Right cardiac atrium (tissue), 5 donors: ENCODE data around the gene ULK2. TPM values are rescaled to one million over a fixed set of nuclear protein-coding genes. Genes with fewer than 3 reads are reported as not detected.
"Not testable (repeated sequence)": the region's sequence is repeated elsewhere in the genome, so short reads cannot be mapped to it uniquely, and the experiment has no call there.

Source experiments
- ATAC-seq, 2 donors: fragments of 200-7000 bp; cut with Tn5 transposase; one replicate each; pipeline versions ENCODE4 v1.8.0 to v1.9.1; 2020; ENCODE audit warnings: moderate library complexity in 2 of 2, mild to moderate bottlenecking in 1 of 2
- DNase-seq, 3 donors: peaks; one replicate each; pipeline ENCODE4 v3.0.0-alpha.2; 2020
- H3K27ac ChIP-seq: one replicate; pipeline ENCODE4 v1.5.1; 2013; ENCODE audit warnings: mild to moderate bottlenecking, low read length, control low read depth, moderate library complexity
- H3K27me3 ChIP-seq: one replicate; pipeline ENCODE4 v1.6.1; 2013; ENCODE audit not compliant: control insufficient read depth, insufficient read depth
- H3K4me1 ChIP-seq: one replicate; pipeline ENCODE4 v1.6.1; 2013; ENCODE audit warnings: low read length; ENCODE audit not compliant: control insufficient read depth, insufficient read depth
- H3K4me3 ChIP-seq: one replicate; pipeline ENCODE4 v1.5.1; 2013; ENCODE audit warnings: low read length, control low read depth
- H3K9me3 ChIP-seq: one replicate; pipeline ENCODE4 v1.6.1; 2013; ENCODE audit warnings: low read length; ENCODE audit not compliant: control insufficient read depth
- WGBS: extraction: QIAGEN DNeasy Blood & Tissue Kit; methylation state at CpG from one replicate; pipeline ENCODE4 v1.1.7; 2013; 5-methylcytosine and 5-hydroxymethylcytosine counted together
- intact Hi-C, 4 donors: fragments of 100-400 bp; cut with DNase I; formaldehyde crosslinking; loops; one replicate each; pipeline versions ENCODE4 v1.11.0 to v1.14.0; 2022 to 2023
- polyA plus RNA-seq: library from polyadenylated mRNA; stranded (reverse); fragments of 200-250 nt; gene quantifications from one replicate; pipeline ENCODE4 v1.2.3, GENCODE V29; 2013
- total RNA-seq, 4 donors: library from RNA; stranded (reverse); fragmentation: NEBNext Ultra II Directional; extraction: Animal tissue kit (Norgen Biotek cat#: 25700); gene quantifications; one replicate each; pipeline ENCODE4 v1.2.1, GENCODE V29; 2021
- donor health status: healthy with polysubstance abuse.
- donor health status: DM: no; HTN: yes; CAD: no.
- donor health status: DM: no; HTN: no; CAD: no.
- donor health status: DM: no; HTN: yes; CAD: no; lungs with severe emphysema.
- donor health status: DM: yes; HTN: yes; CAD: no.

The ULK2 gene
- total and polyA plus RNA-seq, 5 donors, result 5.8 to 16.9 (median 15.1) TPM

GRCh38 chr17:19896679-19897078 is 28.9 kb upstream of the ULK2 start:
- WGBS, result 77% methylated on average over 2 of the region's 2 CpGs
- H3K27ac ChIP-seq, result no peak overlapping the region

GRCh38 chr17:19890554-19890953 is 22.8 kb upstream of the ULK2 start:
- H3K9me3 ChIP-seq, H3K27ac ChIP-seq, H3K4me1 ChIP-seq, intact Hi-C loops, H3K4me3 ChIP-seq, H3K27me3 ChIP-seq, ATAC-seq, DNase-seq: not testable (repeated sequence)
- 92% methylated on average over 5 of the region's 5 CpGs for WGBS

More at GRCh38 chr17:19896679-19897078, 28.9 kb upstream of the ULK2 start:
- no peaks in the 10 kb centered on the region for H3K9me3 ChIP-seq
- DNase-seq (no peak), ATAC-seq (no peak)
- no peaks in the 10 kb centered on the region for H3K27me3 ChIP-seq
- intact Hi-C loops, result no loop called here
- peaks cover 6% of the 10 kb centered on the region for H3K4me1 ChIP-seq
- H3K4me3 ChIP-seq, result no peak overlapping the region

GRCh38 chr17:19890001-19890400 is 22.3 kb upstream of the ULK2 start:
- DNase-seq, H3K27ac ChIP-seq, H3K4me3 ChIP-seq, H3K4me1 ChIP-seq, H3K27me3 ChIP-seq, ATAC-seq, H3K9me3 ChIP-seq, intact Hi-C loops: not testable (repeated sequence)
- 87% methylated on average over 5 of the region's 5 CpGs for WGBS

GRCh38 chr17:19886116-19886515 is 18.4 kb upstream of the ULK2 start:
- no peak overlapping the region for H3K27ac ChIP-seq
- DNase-seq (no peak), ATAC-seq (no peak)
- H3K9me3 ChIP-seq, result no peaks in the 10 kb centered on the region
- intact Hi-C loops, result no loop called here
- no peak overlapping the region for H3K4me3 ChIP-seq
- no peaks in the 10 kb centered on the region for H3K4me1 ChIP-seq
- H3K27me3 ChIP-seq, result no peaks in the 10 kb centered on the region

- no peaks in the 10 kb centered on the region for H3K4me1 ChIP-seq
- H3K4me3 ChIP-seq, result no peak overlapping the region
- no peak overlapping the region for H3K27ac ChIP-seq
- WGBS, result 72% methylated on average over 8 of the region's 8 CpGs
- ATAC-seq (no peak), DNase-seq (no peak)
- intact Hi-C loops, result no loop called here
- H3K27me3 ChIP-seq, result no peaks in the 10 kb centered on the region
- H3K9me3 ChIP-seq, result no peaks in the 10 kb centered on the region
Observed at GRCh38 chr17:19883537-19884215, 15.9 kb upstream of the ULK2 start.

GRCh38 chr17:19880393-19880792 is 12.7 kb upstream of the ULK2 start:
- DNase-seq (no peak), ATAC-seq (no peak)
- Histone ChIP-seq H3K4me3 (no peak overlapping the region), H3K9me3 (no peaks in the 10 kb centered on the region), H3K4me1 (no peaks in the 10 kb centered on the region), H3K27ac (no peak overlapping the region), H3K27me3 (no peaks in the 10 kb centered on the region)
- WGBS, result 80% methylated on average over 4 of the region's 4 CpGs
- intact Hi-C loops, result no loop called here

- no peak for DNase-seq
Observed at GRCh38 chr17:19877364-19877945, 9.7 kb upstream of the ULK2 start.

GRCh38 chr17:19876529-19877161 is 8.9 kb upstream of the ULK2 start:
- peak; percentile 63 to 86 (median 85) for DNase-seq
- Histone ChIP-seq H3K4me1 (no peaks in the 10 kb centered on the region), H3K4me3 (no peak overlapping the region), H3K9me3 (no peaks in the 10 kb centered on the region), H3K27me3 (no peaks in the 10 kb centered on the region), H3K27ac (no peak overlapping the region)
- intact Hi-C loops, result no loop called here
- 57% methylated on average over 13 of the region's 13 CpGs for WGBS
- ATAC-seq, result peak; percentile 78 to 88

More at GRCh38 chr17:19877364-19877945, 9.7 kb upstream of the ULK2 start:
- 45% methylated on average over 6 of the region's 6 CpGs for WGBS
- H3K27ac ChIP-seq, result no peak overlapping the region
- intact Hi-C loops, result no loop called here
- no peaks in the 10 kb centered on the region for H3K4me1 ChIP-seq
- no peaks in the 10 kb centered on the region for H3K27me3 ChIP-seq
- no peaks in the 10 kb centered on the region for H3K9me3 ChIP-seq
- no peak overlapping the region for H3K4me3 ChIP-seq
- ATAC-seq, result no peak

- Histone ChIP-seq H3K4me1 (no peaks in the 10 kb centered on the region), H3K27ac (no peak overlapping the region), H3K4me3 (no peak overlapping the region), H3K9me3 (no peaks in the 10 kb centered on the region), H3K27me3 (no peaks in the 10 kb centered on the region)
- intact Hi-C loops, result no loop called here
- DNase-seq (no peak), ATAC-seq (no peak)
- 78% methylated on average over 10 of the region's 10 CpGs for WGBS
Observed at GRCh38 chr17:19874256-19874655, 6.5 kb upstream of the ULK2 start.

GRCh38 chr17:19873346-19873745 is 5.6 kb upstream of the ULK2 start:
- Histone ChIP-seq H3K27me3 (no peaks in the 10 kb centered on the region), H3K27ac (no peak overlapping the region), H3K4me3 (no peak overlapping the region), H3K9me3 (no peaks in the 10 kb centered on the region), H3K4me1 (no peaks in the 10 kb centered on the region)
- DNase-seq (no peak), ATAC-seq (no peak)
- intact Hi-C loops, result no loop called here
- WGBS, result 85% methylated on average over 3 of the region's 3 CpGs

- Histone ChIP-seq H3K4me3 (peak overlapping the region; percentile 65), H3K27ac (no peak overlapping the region), H3K27me3 (no peaks in the 10 kb centered on the region), H3K9me3 (no peaks in the 10 kb centered on the region), H3K4me1 (no peaks in the 10 kb centered on the region)
- 34% methylated on average over 23 of the region's 23 CpGs for WGBS
- no peak for DNase-seq
- no peak for ATAC-seq
- intact Hi-C loops, result no loop called here
Observed at GRCh38 chr17:19868079-19868395, 301 bp upstream of the ULK2 start.
